Transverse colon (tissue), 4 donors: ENCODE data around the gene STARD9. TPM values are rescaled to one million over a fixed set of nuclear protein-coding genes. Genes with fewer than 3 reads are reported as not detected.

ENCODE experiments used
- DNase-seq: peaks from one replicate; pipeline ENCODE4 v3.0.0-alpha.2; 2019
- H3K27ac ChIP-seq, 4 donors: fragments of 200-600 bp; sonication (generic); 2 replicates each; pipeline ENCODE4 v1.5.1; 2016 to 2018; ENCODE audit warnings: inconsistent platforms in 4 of 4
- H3K27me3 ChIP-seq: fragments of 200-600 bp; sonication (generic); 2 replicates; pipeline ENCODE4 v1.5.1; 2017; ENCODE audit warnings: inconsistent platforms
- H3K36me3 ChIP-seq, 4 donors: fragments of 200-600 bp; sonication (generic); 2 replicates each; pipeline ENCODE4 v1.5.1; 2017 to 2019; ENCODE audit warnings: inconsistent platforms in 4 of 4
- H3K4me1 ChIP-seq, 4 donors: fragments of 200-600 bp; sonication (generic); 2 replicates each; pipeline ENCODE4 v1.5.1; 2017 to 2020; ENCODE audit warnings: inconsistent platforms in 4 of 4
- H3K4me3 ChIP-seq, 4 donors: fragments of 200-600 bp; sonication (generic); 1 replicate in 1 of 4; 2 replicates in 3 of 4; pipeline versions ENCODE4 v1.5.1 to v1.6.1; 2017 to 2019; ENCODE audit warnings: inconsistent platforms in 4 of 4
- H3K9me3 ChIP-seq, 2 donors: fragments of 200-600 bp; sonication (generic); 2 replicates each; pipeline ENCODE4 v1.5.1; 2017 to 2019; ENCODE audit warnings: inconsistent platforms in 2 of 2
- EP300 ChIP-seq: sonication (generic); formaldehyde crosslinking; IDR thresholded peaks from one replicate; pipeline ENCODE4 v1.6.1; 2017; ENCODE audit warnings: antibody characterized with exemption, low read depth
- POLR2A ChIP-seq: fragments of 450-650 bp; IDR thresholded peaks from one replicate; pipeline ENCODE4 v1.6.1; 2016; ENCODE audit warnings: antibody characterized with exemption, mild to moderate bottlenecking, moderate library complexity
- POLR2AphosphoS5 ChIP-seq, 3 donors: sonication (generic); formaldehyde crosslinking; IDR thresholded peaks; one replicate each; pipeline ENCODE4 v1.6.1; 2016; ENCODE audit warnings: antibody characterized with exemption in 3 of 3
- WGBS, 2 donors: methylation state at CpG; one replicate each; pipeline ENCODE4 v1.1.5; 2018; ENCODE audit warnings: low coverage in 1 of 2; 5-methylcytosine and 5-hydroxymethylcytosine counted together
- in situ Hi-C, 4 donors: fragments of 200-750 bp; cut with MboI; loops; one replicate each; pipeline versions ENCODE4 v1.15.0 to v1.15.1; 2017; ENCODE audit warnings: low sequenced_read_pairs in 3 of 4, low pct_ligation_motif_present in 1 of 4, low pct_unique_long_range_greater_than_20kb in 1 of 4
- intact Hi-C: fragments of 100-400 bp; cut with DNase I; formaldehyde crosslinking; loops from one replicate; pipeline ENCODE4 v1.15.1; 2023; ENCODE audit warnings: low total_unique reads
- total RNA-seq, 4 donors: library from RNA; depleted of rRNA; stranded (reverse); fragments of >200 nt; gene quantifications; one replicate each; pipeline ENCODE4 v1.1.0, GENCODE V29; 2016
- TF ChIP-seq, protein P1 (sequence below), 5 experiments: fragments of 200-600 bp in 3 of 5; fragments of 450-650 bp in 2 of 5; sonication (generic) in 3 of 5; IDR thresholded peaks; 1 replicate in 2 of 5; 2 replicates in 3 of 5; pipeline ENCODE4 v1.5.1; 2016 to 2017; ENCODE audit warnings: antibody characterized with exemption in 5 of 5, inconsistent platforms in 3 of 5, mild to moderate bottlenecking in 2 of 5, moderate library complexity in 1 of 5

The STARD9 gene
- total RNA-seq, 4 donors from 2014 or later: 11.1 to 52.5 (median 22.4) TPM

DNA sequence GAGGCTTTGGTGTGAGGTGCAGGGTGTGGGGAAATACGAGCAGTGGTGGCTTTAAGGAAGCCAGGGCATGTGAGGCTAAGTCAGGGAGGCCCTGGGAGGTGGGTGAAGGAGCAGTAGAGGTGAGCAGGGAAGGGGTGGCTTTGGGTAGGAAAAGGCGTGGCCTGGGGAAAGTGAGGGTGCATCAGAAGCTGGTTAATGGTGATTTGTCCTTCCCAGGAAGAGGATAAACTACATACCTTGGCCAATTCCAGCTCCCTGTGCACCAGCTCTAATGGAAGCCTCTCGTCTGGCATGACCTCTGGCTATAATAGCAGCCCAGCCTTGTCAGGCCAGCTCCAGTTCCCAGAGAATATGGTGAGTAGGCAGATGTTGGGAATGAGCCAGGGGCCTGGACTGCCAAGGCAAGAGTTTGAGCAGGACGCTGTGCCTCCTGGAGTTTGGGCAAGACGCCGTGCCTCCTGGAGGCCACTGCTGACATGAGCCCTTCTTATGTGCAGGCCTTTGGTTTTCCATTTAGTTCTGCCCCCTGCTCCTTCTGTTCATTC is 120.2 kb downstream of the STARD9 start:
- 91% methylated on average over 6 of the region's 6 CpGs; no CpG with 5 or more reads in 1 of the 2 donors for WGBS, 2 donors
- H3K4me3 ChIP-seq: no peak overlapping the region
- H3K36me3 ChIP-seq: peaks cover 0 to 2% (median 0%) of the 10 kb centered on the region in 4 donors
- TF ChIP-seq, protein P1, sequence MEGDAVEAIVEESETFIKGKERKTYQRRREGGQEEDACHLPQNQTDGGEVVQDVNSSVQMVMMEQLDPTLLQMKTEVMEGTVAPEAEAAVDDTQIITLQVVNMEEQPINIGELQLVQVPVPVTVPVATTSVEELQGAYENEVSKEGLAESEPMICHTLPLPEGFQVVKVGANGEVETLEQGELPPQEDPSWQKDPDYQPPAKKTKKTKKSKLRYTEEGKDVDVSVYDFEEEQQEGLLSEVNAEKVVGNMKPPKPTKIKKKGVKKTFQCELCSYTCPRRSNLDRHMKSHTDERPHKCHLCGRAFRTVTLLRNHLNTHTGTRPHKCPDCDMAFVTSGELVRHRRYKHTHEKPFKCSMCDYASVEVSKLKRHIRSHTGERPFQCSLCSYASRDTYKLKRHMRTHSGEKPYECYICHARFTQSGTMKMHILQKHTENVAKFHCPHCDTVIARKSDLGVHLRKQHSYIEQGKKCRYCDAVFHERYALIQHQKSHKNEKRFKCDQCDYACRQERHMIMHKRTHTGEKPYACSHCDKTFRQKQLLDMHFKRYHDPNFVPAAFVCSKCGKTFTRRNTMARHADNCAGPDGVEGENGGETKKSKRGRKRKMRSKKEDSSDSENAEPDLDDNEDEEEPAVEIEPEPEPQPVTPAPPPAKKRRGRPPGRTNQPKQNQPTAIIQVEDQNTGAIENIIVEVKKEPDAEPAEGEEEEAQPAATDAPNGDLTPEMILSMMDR (IDR thresholded peaks at IDR 0.05): no peak
- TF ChIP-seq EP300 (no peak), POLR2AphosphoS5 (IDR thresholded peaks at IDR 0.05) (no peak), POLR2A (no peak)
- no peak for DNase-seq
- intact Hi-C loops (loop anchor here (5.0 kb wide), 1 partner anchor 237 kb away; no protein-coding TSS in a partner anchor), in situ Hi-C loops (no loop called here)
- no peaks in the 10 kb centered on the region for H3K4me1 ChIP-seq
- H3K9me3 ChIP-seq: peaks cover 0 to under 1% of the 10 kb centered on the region in 2 donors
- no peaks in the 10 kb centered on the region for H3K27me3 ChIP-seq
- H3K27ac ChIP-seq: no peak overlapping the region

DNA sequence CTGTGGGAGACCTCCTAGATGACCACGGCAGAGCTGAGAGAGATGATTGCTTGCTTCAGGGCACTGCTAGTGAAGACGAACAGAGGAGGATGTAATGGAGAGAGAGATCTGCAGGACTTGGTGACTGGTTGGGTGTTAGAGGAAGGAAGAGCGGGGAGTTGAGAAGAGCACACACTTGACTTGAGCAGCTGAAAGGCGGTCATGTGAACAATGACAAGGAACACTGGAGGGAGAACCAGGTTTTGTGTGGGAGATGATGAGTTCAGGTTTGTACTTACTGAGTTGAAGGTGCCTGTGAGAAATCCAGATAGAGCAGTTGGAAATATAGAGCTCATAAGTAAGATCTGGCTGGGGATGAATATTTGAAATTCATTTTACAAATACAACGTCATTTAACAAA is 121.2 kb downstream of the STARD9 start:
- intact Hi-C loops: loop anchor here (5.0 kb wide), 1 partner anchor 236 kb away; no protein-coding TSS in a partner anchor
- DNase-seq: no peak
- 87 to 91% methylated on average over 4 to 5 of the region's 5 CpGs for WGBS, 2 donors
- no peak overlapping the region for H3K27ac ChIP-seq
- TF ChIP-seq EP300: no peak
- no peak for TF ChIP-seq POLR2A
- TF ChIP-seq POLR2AphosphoS5 (IDR thresholded peaks at IDR 0.05): no peak
- TF ChIP-seq, protein P1 (IDR thresholded peaks at IDR 0.05): no peak
- H3K9me3 ChIP-seq: peaks cover 0 to 5% of the 10 kb centered on the region in 2 donors
- no peak overlapping the region for H3K4me3 ChIP-seq
- H3K4me1 ChIP-seq: no peaks in the 10 kb centered on the region
- H3K27me3 ChIP-seq: no peaks in the 10 kb centered on the region
- H3K36me3 ChIP-seq: peaks cover 0 to 6% (median 2%) of the 10 kb centered on the region in 4 donors
- in situ Hi-C loops: no loop called here

DNA sequence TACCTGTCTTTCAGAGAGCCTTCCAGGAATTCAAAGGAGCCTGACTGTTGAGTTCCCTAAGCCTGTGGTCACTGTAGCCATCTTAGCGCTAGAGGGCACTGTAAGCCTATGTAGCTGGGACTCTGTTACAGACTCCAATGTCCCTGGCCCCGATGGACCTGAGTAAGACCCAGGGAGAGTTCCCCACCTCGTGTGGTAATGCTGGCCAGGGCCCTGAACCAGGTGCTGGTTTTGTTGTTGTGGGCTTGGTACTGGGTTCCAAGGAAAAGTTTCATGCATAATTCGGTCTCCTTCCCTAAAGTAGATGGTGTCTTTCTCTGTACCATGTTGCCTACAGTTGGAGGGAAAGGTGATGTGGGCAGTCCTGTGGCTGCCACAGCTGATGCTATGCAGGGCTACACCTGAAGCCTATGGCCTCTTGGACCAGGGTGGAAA is 129.1 kb downstream of the STARD9 start:
- peaks cover 0 to 6% (median 2%) of the 10 kb centered on the region in 4 donors for H3K36me3 ChIP-seq
- intact Hi-C loops: no loop called here

DNA sequence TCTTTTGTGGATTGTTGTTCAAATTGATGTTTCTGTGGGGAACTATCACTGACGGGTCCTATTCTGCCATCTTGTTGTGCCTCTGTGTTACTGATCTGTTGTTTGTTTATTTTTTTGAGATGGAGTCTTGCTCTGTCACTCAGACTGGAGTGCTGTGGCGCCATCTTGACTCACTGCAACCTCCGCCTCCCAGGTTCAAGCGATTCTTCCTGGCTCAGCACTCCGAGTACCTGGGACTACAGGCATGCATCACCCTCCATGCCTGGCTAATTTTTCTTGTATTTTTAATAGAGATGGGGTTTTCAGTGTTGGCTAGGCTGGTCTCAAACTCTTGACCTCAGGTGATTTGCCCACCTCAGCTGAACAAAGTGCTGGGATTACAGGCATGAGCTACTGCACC is 129.9 kb downstream of the STARD9 start:
- WGBS, 2 donors: 96 to 100% methylated on average over 3 to 5 of the region's 5 CpGs
- in situ Hi-C loops: loop anchor here in 3 of 4 donors (10.0 to 25.0 kb wide), 2 partner anchors 219 to 582 kb away; partner anchors contain the start of gene TTBK2 (in 3 of the 3)
- Histone ChIP-seq H3K27ac (no peak overlapping the region), H3K9me3 (peaks cover 0 to 5% of the 10 kb centered on the region in 2 donors), H3K36me3 (peaks cover 0 to 6% (median 2%) of the 10 kb centered on the region in 4 donors), H3K27me3 (no peaks in the 10 kb centered on the region), H3K4me3 (no peak overlapping the region), H3K4me1 (peaks cover 0 to 4% (median 1%) of the 10 kb centered on the region in 4 donors)
- no peak for DNase-seq
- intact Hi-C loops: no loop called here
- TF ChIP-seq, protein P1 (IDR thresholded peaks at IDR 0.05): no peak
- no peak for TF ChIP-seq POLR2AphosphoS5 (IDR thresholded peaks at IDR 0.05)
- no peak for TF ChIP-seq POLR2A
- TF ChIP-seq EP300: no peak

More for the DNA sequence above, 129.1 kb downstream of the STARD9 start:
- no peak for TF ChIP-seq POLR2A
- TF ChIP-seq POLR2AphosphoS5 (IDR thresholded peaks at IDR 0.05): no peak
- TF ChIP-seq, protein P1 (IDR thresholded peaks at IDR 0.05): peak; percentile 65 to 77 (median 72)
- H3K27ac ChIP-seq: no peak overlapping the region
- in situ Hi-C loops: loop anchor here in 3 of 4 donors (10.0 to 25.0 kb wide), 2 partner anchors 220 to 583 kb away; partner anchors contain the start of gene TTBK2 (in 3 of the 3)
- peaks cover 0 to 4% (median 1%) of the 10 kb centered on the region in 4 donors for H3K4me1 ChIP-seq
- peaks cover 0 to 5% of the 10 kb centered on the region in 2 donors for H3K9me3 ChIP-seq
- H3K27me3 ChIP-seq: no peaks in the 10 kb centered on the region
- H3K4me3 ChIP-seq: no peak overlapping the region
- DNase-seq: peak; percentile 69
- 29% methylated on average over 4 of the region's 4 CpGs; no CpG with 5 or more reads in 1 of the 2 donors for WGBS, 2 donors
